Measurements from ENCODE around the gene RAVER2. TPM values are rescaled to one million over a fixed set of nuclear protein-coding genes. Genes with fewer than 3 reads are reported as not detected.

The RAVER2 gene
- total RNA-seq, 1 donor from 2014 or later: 12.8 TPM

DNA sequence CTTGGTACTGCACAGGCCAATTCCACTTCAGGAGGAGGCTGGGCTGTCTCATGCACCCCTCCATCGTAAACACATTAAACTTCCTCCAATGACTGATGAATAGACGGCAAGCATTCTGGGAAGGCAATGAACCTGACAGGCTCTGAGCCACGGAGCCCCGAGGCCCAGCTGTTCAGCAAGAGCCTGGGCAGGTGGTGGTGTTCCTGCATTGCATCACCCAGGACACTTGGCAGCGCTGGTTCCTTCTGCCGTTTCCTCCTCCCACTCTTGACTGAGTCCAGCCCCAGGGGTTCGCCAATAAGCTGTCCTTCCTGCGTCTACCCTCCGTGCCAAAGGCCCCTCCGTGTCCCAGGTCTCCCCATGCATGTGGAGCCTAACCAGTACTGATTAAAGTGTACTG lies 111.7 kb downstream of the RAVER2 start:
- intact Hi-C loops (cut with DNase I): no loop called here
- Histone ChIP-seq H3K27me3 (no peaks in the 10 kb centered on the region), H3K4me1 (peaks cover 4% of the 10 kb centered on the region), H3K9me3 (no peaks in the 10 kb centered on the region), H3K36me3 (peaks cover 90% of the 10 kb centered on the region), H3K4me3 (no peak overlapping the region), H3K27ac (no peak overlapping the region)
- DNase-seq (peak; percentile 83), ATAC-seq (peak; percentile 86)
- TF ChIP-seq, protein P1, sequence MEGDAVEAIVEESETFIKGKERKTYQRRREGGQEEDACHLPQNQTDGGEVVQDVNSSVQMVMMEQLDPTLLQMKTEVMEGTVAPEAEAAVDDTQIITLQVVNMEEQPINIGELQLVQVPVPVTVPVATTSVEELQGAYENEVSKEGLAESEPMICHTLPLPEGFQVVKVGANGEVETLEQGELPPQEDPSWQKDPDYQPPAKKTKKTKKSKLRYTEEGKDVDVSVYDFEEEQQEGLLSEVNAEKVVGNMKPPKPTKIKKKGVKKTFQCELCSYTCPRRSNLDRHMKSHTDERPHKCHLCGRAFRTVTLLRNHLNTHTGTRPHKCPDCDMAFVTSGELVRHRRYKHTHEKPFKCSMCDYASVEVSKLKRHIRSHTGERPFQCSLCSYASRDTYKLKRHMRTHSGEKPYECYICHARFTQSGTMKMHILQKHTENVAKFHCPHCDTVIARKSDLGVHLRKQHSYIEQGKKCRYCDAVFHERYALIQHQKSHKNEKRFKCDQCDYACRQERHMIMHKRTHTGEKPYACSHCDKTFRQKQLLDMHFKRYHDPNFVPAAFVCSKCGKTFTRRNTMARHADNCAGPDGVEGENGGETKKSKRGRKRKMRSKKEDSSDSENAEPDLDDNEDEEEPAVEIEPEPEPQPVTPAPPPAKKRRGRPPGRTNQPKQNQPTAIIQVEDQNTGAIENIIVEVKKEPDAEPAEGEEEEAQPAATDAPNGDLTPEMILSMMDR (IDR thresholded peaks at IDR 0.05): no peak

DNA sequence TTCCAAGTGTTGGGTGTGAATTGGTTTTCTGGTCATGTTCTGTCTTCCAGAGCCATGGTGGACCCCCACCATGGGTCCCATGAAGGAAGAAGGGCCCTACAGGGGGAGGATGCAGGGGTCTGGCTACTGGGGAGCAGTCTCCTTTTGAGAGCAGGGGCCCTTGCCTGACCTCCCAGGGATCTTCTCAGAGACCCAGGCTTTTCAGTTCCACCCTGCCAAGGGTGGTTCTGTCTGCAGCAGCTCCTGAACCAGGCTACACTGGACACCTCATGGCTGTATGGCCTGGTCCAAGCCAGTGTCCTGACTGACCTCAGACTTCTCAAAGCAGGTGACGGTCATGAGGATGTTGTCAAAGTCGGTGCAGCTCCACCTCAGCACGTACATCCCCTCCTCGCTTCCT lies 112.5 kb downstream of the RAVER2 start:
- ATAC-seq (no peak), DNase-seq (no peak)
- H3K27me3 ChIP-seq: no peaks in the 10 kb centered on the region
- no peak overlapping the region for H3K4me3 ChIP-seq
- H3K36me3 ChIP-seq: peaks cover 82% of the 10 kb centered on the region
- intact Hi-C loops (cut with DNase I): no loop called here
- H3K9me3 ChIP-seq: no peaks in the 10 kb centered on the region
- no peak overlapping the region for H3K27ac ChIP-seq
- peaks cover 4% of the 10 kb centered on the region for H3K4me1 ChIP-seq
- TF ChIP-seq, protein P1 (IDR thresholded peaks at IDR 0.05): no peak

DNA sequence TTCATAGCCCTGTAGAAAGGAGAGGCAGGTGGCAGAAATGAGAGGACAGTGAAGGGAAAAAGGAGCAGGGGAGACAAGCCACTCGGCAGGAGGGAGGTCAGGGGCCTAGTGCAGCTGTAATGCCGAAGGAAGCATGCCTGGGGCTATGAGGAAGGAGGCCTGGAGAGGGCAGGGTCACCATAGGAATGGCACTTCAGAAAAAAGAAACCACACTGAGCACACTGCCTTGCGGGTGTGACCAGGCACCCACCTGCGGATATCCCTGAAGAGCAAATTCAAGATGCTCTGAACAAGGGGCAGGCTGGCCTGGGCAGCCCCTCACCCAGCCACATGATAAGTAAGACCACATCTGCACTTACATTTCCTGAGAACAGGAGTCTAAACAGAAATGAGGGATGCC lies 116.7 kb downstream of the RAVER2 start:
- intact Hi-C loops (cut with DNase I): no loop called here
- Histone ChIP-seq H3K27me3 (no peaks in the 10 kb centered on the region), H3K27ac (no peak overlapping the region), H3K4me1 (peaks cover 18% of the 10 kb centered on the region), H3K9me3 (no peaks in the 10 kb centered on the region), H3K4me3 (no peak overlapping the region), H3K36me3 (peaks cover 71% of the 10 kb centered on the region)
- DNase-seq: no peak
- peak; percentile 70 for ATAC-seq
- TF ChIP-seq, protein P1 (IDR thresholded peaks at IDR 0.05): peak; percentile 35

DNA sequence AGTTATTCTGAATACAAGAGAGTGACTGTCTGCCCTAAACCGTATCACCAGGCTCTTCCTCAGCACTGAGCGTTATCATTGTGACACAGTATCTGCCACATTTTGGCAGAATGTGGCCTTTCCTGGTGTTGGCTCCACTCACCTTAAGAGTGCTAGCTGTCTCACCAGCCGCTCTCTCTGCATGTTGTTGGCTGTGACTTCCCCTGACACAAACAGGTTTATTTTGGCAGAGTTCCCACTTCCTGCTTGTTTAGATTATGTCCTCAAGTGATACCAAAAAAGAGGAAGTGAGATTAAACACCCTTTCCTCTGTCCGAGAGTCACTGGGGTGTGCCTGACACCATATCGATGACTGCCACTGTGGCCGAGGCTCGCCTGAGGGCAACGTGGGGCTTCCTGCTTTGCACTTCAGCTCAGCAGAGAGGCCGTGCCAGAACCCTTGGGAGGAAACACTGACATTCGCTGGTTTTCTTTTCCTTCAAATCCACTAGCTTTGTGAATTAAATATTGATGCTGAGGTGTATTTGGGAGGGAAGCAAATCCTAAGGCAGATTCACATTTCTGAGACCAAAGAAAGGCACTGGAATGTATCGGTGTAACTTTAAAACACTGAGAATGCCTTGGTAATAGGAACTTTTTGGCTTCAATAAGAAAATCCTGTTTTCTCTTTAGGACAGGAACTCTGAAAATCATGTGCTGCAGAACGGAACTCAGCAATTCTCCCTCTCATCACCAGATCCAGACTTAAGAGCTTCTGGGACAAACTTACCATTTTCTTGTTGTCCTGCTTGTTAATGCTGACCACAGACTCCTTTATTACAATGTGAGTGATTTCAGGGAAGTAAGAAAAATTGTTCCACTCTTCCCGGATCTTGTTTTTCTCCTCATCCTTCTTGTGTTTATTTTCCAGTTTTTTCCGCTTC lies 119.4 kb downstream of the RAVER2 start:
- DNase-seq: peak; percentile 82
- peak; percentile 93 for ATAC-seq
- Histone ChIP-seq H3K36me3 (peaks cover 69% of the 10 kb centered on the region), H3K27ac (peak overlapping the region; percentile 68), H3K4me1 (peaks cover 17% of the 10 kb centered on the region), H3K9me3 (no peaks in the 10 kb centered on the region), H3K4me3 (no peak overlapping the region), H3K27me3 (no peaks in the 10 kb centered on the region)
- intact Hi-C loops (cut with DNase I): no loop called here
- TF ChIP-seq, protein P1 (IDR thresholded peaks at IDR 0.05): no peak

DNA sequence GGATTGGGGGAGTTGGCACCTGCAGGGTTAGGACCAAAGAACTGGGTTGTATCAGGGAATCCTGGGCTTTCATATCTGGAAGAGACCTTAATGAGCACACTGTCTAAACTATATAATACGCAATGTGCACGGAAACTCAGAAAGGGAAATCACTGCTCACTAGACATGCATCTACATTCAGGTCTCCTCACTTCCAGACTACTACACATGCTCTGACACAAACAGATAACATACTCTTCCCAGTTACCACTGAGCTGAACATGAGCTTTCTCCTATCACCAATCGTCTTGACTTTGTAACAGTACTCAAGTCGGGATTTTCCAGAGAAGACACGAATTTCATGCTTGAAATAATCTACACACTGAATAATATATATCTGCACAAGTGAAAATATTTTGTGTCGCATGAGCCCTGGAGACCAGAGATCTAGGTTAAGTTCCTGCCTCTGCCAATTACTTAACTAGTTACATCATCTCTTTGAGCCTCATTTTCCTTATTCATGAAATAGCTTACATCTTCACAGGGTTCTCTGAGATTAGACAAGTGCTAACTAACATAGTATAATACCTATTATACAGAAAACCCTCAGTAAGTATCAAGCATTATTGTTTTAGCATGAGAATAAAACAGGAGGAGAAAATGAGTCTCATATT lies 120.4 kb downstream of the RAVER2 start:
- TF ChIP-seq, protein P1 (IDR thresholded peaks at IDR 0.05): no peak
- peaks cover 67% of the 10 kb centered on the region for H3K36me3 ChIP-seq
- intact Hi-C loops (cut with DNase I): no loop called here
- peaks cover 17% of the 10 kb centered on the region for H3K4me1 ChIP-seq
- H3K27me3 ChIP-seq: no peaks in the 10 kb centered on the region
- H3K9me3 ChIP-seq: no peaks in the 10 kb centered on the region
- ATAC-seq (no peak), DNase-seq (no peak)
- H3K27ac ChIP-seq: peak overlapping the region; percentile 68
- H3K4me3 ChIP-seq: no peak overlapping the region
